Measurements from ENCODE around the gene FRMD4A. TPM values are rescaled to one million over a fixed set of nuclear protein-coding genes. Genes with fewer than 3 reads are reported as not detected.

FRMD4A gene
- total and polyA plus RNA-seq, 8 donors, result 6.9 to 25.3 (median 11.3) TPM

DNA sequence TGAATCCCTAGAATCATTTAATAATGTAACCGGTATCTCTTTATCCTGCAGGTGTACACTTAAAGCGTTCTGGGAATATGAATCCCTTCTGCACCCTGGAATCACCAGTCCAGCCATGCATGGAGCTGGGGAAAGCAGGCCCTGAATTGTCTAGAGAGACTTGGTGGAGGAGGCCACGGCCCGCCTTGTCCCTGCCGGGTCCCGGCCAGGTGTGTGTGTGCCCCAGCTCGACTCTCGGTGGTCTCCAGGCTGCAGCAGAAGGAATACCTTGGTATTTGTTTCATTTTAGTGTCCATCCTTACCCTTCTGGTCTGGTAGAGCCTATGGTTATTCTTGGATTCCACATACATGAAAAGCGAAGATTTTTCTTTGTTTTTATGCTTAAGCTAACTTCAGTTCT lies 685.9 kb downstream of the FRMD4A start:
- H3K36me3 ChIP-seq, result peaks cover 31 to 83% (median 82%) of the 10 kb centered on the region in 4 donors
- TF ChIP-seq CTCF (IDR thresholded peaks at IDR 0.05) (no peak), EP300 (IDR thresholded peaks at IDR 0.05) (no peak), POLR2A (IDR thresholded peaks at IDR 0.05) (no peak), POLR2AphosphoS5 (IDR thresholded peaks at IDR 0.05) (no peak)
- WGBS, 5 donors, result 92 to 99% (median 96%) methylated on average over 9 of the region's 9 CpGs

DNA sequence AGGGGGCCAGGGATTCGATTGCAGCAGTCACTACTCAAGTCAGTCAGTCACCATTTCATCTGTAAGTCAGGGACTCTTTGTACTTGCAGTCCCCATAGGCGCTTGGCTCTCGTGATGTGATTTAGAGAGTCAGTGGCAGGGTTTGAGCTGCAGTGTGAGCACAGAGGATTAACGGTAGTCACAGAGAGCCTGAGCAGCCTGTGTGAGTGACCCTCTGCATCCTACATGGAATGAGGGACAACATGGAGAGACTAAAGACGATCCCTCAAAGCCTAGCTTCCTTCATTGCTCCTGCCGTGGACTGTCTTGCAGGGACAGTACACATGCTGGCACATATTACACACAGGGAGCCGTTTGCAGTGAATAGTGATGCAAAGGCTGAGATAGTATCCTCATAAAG lies 687.7 kb downstream of the FRMD4A start:
- TF ChIP-seq EP300 (IDR thresholded peaks at IDR 0.05), result no peak
- no peak for TF ChIP-seq POLR2AphosphoS5 (IDR thresholded peaks at IDR 0.05)
- TF ChIP-seq POLR2A (IDR thresholded peaks at IDR 0.05), result no peak
- no peak for TF ChIP-seq CTCF (IDR thresholded peaks at IDR 0.05)
- peaks cover 3 to 12% (median 9%) of the 10 kb centered on the region in 4 donors for H3K9me3 ChIP-seq
- no peaks in the 10 kb centered on the region for H3K27me3 ChIP-seq
- no peaks in the 10 kb centered on the region for H3K4me1 ChIP-seq
- H3K36me3 ChIP-seq, result peaks cover 26 to 83% (median 82%) of the 10 kb centered on the region in 4 donors
- no peak overlapping the region for H3K4me3 ChIP-seq
- no peak overlapping the region for H3K27ac ChIP-seq
- DNase-seq, result no peak
- intact Hi-C loops (cut with DNase I; ENCODE audit: low total_unique reads), result no loop called here
- whole genome bisulfite sequencing, 5 donors, result 84 to 95% (median 88%) methylated on average over 6 to 7 of the region's 7 CpGs

More for the DNA sequence above, 685.9 kb downstream of the FRMD4A start:
- Histone ChIP-seq H3K4me3 (no peak overlapping the region), H3K27ac (no peak overlapping the region), H3K4me1 (no peaks in the 10 kb centered on the region), H3K9me3 (peaks cover 3 to 12% (median 9%) of the 10 kb centered on the region in 4 donors), H3K27me3 (no peaks in the 10 kb centered on the region)
- DNase-seq, result no peak
- intact Hi-C loops (cut with DNase I; ENCODE audit: low total_unique reads), result no loop called here

GRCh38 chr10:13642293-13642692 lies 688.4 kb downstream of the FRMD4A start:
- 95 to 100% (median 98%) methylated on average over 2 of the region's 2 CpGs for WGBS, 5 donors
- Histone ChIP-seq H3K27me3 (no peaks in the 10 kb centered on the region), H3K36me3 (peaks cover 26 to 80% (median 76%) of the 10 kb centered on the region in 4 donors), H3K4me3 (no peak overlapping the region), H3K9me3 (peaks cover 3 to 12% (median 9%) of the 10 kb centered on the region in 4 donors), H3K4me1 (peaks cover 0 to 3% (median under 1%) of the 10 kb centered on the region in 4 donors), H3K27ac (no peak overlapping the region)
- intact Hi-C loops (cut with DNase I; ENCODE audit: low total_unique reads), result no loop called here
- no peak for DNase-seq
- TF ChIP-seq POLR2AphosphoS5 (IDR thresholded peaks at IDR 0.05) (no peak), POLR2A (IDR thresholded peaks at IDR 0.05) (no peak), CTCF (IDR thresholded peaks at IDR 0.05) (no peak), EP300 (IDR thresholded peaks at IDR 0.05) (no peak)

DNA sequence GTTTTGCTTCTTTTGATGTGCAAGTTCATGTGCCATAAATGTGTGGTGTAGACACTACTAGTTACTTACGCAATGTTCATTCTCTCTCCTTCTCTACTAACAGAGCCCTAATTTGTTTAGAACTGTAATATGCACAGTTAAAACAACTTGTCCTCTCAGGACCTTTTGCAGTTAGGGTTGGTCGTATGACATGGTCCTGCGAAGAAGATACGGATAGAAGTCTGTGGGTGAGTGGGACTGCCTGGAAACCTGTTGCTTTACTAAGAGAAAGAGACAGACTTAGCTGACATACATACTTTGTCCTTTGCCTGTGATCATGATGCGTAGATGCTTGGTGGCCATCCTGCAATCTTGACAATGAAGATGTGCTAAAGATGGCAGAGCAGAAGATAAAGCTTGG lies 692.8 kb downstream of the FRMD4A start:
- intact Hi-C loops (cut with DNase I; ENCODE audit: low total_unique reads), result loop anchor here (5.0 kb wide), 1 partner anchor 229 kb away; no protein-coding TSS in a partner anchor

DNA sequence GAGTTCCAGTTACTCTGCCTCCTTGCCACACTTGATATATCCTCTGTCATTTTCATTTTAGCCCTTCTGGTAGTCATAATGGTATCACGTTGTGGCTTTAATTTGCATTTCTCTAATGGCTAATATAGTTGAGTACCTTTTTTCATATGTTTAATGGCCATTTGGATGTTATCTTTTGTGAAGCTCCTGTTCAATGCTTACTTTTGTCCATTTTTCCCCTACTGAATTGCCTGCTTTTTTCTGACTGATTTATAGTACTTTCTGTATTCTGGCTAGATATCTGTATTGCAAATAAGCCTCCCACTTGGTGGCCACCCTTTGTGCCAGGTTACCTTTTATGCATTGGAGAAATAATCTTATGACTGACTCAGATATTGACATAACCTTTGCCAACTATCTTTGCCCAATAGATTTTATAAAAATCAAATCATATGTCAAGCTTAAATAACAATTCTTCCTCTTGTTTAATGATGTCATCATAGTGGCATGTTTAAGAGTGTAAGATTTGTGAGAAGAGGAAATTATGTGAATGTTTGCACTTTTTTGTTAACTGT lies 693.3 kb downstream of the FRMD4A start:
- Histone ChIP-seq H3K9me3 (peaks cover 2 to 7% (median 4%) of the 10 kb centered on the region in 4 donors), H3K27me3 (no peaks in the 10 kb centered on the region), H3K36me3 (peaks cover under 1 to 42% (median 38%) of the 10 kb centered on the region in 4 donors), H3K27ac (no peak overlapping the region), H3K4me3 (no peak overlapping the region), H3K4me1 (peaks cover 0 to 33% (median 14%) of the 10 kb centered on the region in 4 donors)
- DNase-seq, result no peak
- no peak for TF ChIP-seq POLR2A (IDR thresholded peaks at IDR 0.05)
- no peak for TF ChIP-seq POLR2AphosphoS5 (IDR thresholded peaks at IDR 0.05)
- TF ChIP-seq EP300 (IDR thresholded peaks at IDR 0.05), result no peak
- no peak for TF ChIP-seq CTCF (IDR thresholded peaks at IDR 0.05)
- intact Hi-C loops (cut with DNase I; ENCODE audit: low total_unique reads), result loop anchor here (5.0 kb wide), 1 partner anchor 230 kb away; no protein-coding TSS in a partner anchor
- WGBS, 5 donors, result 59 to 81% (median 76%) methylated on average over 1 of the region's 1 CpG

More for the DNA sequence above, 692.8 kb downstream of the FRMD4A start:
- H3K36me3 ChIP-seq, result peaks cover 5 to 47% (median 42%) of the 10 kb centered on the region in 4 donors
- TF ChIP-seq POLR2AphosphoS5 (IDR thresholded peaks at IDR 0.05) (no peak), EP300 (IDR thresholded peaks at IDR 0.05) (no peak)
- peaks cover 3 to 11% (median 9%) of the 10 kb centered on the region in 4 donors for H3K9me3 ChIP-seq
- H3K4me3 ChIP-seq, result no peak overlapping the region
- DNase-seq, result no peak
- no peaks in the 10 kb centered on the region for H3K27me3 ChIP-seq
- no peak overlapping the region for H3K27ac ChIP-seq
- 87 to 98% (median 95%) methylated on average over 5 of the region's 5 CpGs for WGBS, 5 donors
- H3K4me1 ChIP-seq, result peaks cover 0 to 29% (median 12%) of the 10 kb centered on the region in 4 donors

All from stomach (tissue), 9 donors.